ENCODE results near the gene HNMT.

The HNMT gene

GRCh38 chr2:138018866-138019688 lies 54.8 kb downstream of the HNMT start:
- Histone ChIP-seq H3K27me3 (ENCODE audit: insufficient read depth, low read length, poor library complexity, severe bottlenecking) (no peaks in the 10 kb centered on the region), H3K4me3 (ENCODE audit: low read length, poor library complexity, severe bottlenecking) (no peak overlapping the region), H3K4me1 (ENCODE audit: insufficient read depth, low read length, poor library complexity, severe bottlenecking) (no peaks in the 10 kb centered on the region), H3K9me3 (ENCODE audit: insufficient read depth, low read depth, low read length) (no peaks in the 10 kb centered on the region), H3K9me2 (replicated peaks; ENCODE audit: low read depth, low read length) (no peaks in the 10 kb centered on the region), H3K9ac (ENCODE audit: low read depth, low read length, poor library complexity, severe bottlenecking) (no peak overlapping the region), H3K79me2 (ENCODE audit: insufficient read depth, low read length) (no peaks in the 10 kb centered on the region), H2AFZ (ENCODE audit: low read length) (no peak overlapping the region), H3K36me3 (ENCODE audit: insufficient read depth, low read length) (no peaks in the 10 kb centered on the region), H4K20me1 (ENCODE audit: insufficient read depth, low read length, poor library complexity, severe bottlenecking) (no peaks in the 10 kb centered on the region), H3K4me2 (ENCODE audit: low read depth, low read length, poor library complexity, severe bottlenecking) (no peak overlapping the region), H3F3A (ENCODE audit: low read depth) (no peaks in the 10 kb centered on the region)
- no peak for TF ChIP-seq EZH2phosphoT487 (IDR thresholded peaks at IDR 0.05; ENCODE audit: borderline replicate concordance)
- TF ChIP-seq, protein P1, sequence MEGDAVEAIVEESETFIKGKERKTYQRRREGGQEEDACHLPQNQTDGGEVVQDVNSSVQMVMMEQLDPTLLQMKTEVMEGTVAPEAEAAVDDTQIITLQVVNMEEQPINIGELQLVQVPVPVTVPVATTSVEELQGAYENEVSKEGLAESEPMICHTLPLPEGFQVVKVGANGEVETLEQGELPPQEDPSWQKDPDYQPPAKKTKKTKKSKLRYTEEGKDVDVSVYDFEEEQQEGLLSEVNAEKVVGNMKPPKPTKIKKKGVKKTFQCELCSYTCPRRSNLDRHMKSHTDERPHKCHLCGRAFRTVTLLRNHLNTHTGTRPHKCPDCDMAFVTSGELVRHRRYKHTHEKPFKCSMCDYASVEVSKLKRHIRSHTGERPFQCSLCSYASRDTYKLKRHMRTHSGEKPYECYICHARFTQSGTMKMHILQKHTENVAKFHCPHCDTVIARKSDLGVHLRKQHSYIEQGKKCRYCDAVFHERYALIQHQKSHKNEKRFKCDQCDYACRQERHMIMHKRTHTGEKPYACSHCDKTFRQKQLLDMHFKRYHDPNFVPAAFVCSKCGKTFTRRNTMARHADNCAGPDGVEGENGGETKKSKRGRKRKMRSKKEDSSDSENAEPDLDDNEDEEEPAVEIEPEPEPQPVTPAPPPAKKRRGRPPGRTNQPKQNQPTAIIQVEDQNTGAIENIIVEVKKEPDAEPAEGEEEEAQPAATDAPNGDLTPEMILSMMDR (conservative IDR thresholded peaks at IDR 0.05; ENCODE audit: low read length), result no peak

DNA sequence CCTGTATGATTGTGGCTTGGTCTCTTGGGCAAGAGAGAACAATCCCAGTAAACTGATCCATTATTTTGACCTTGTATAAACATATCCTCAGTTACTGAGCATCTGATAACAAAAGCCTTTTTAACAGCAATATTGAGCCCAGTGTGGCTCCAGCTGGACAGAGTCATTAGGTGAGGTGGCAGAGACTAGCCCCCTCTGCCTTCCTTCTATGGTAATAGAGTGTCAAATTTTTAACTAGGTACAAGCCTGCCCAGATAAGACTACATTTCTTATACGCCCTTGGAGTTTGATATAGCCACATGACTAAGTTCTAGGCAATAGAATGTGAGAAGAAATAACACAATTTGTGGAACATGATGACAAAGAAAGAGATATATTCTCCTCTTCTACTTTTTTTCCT lies 56.2 kb downstream of the HNMT start:
- Histone ChIP-seq H3K9me2 (replicated peaks; ENCODE audit: low read depth, low read length) (no peaks in the 10 kb centered on the region), H3K9me3 (ENCODE audit: insufficient read depth, low read depth, low read length) (no peaks in the 10 kb centered on the region), H3K79me2 (ENCODE audit: insufficient read depth, low read length) (no peaks in the 10 kb centered on the region), H2AFZ (ENCODE audit: low read length) (no peak overlapping the region), H3K4me3 (ENCODE audit: low read length, poor library complexity, severe bottlenecking) (no peak overlapping the region), H3K27me3 (ENCODE audit: insufficient read depth, low read length, poor library complexity, severe bottlenecking) (no peaks in the 10 kb centered on the region), H3K4me2 (ENCODE audit: low read depth, low read length, poor library complexity, severe bottlenecking) (no peak overlapping the region), H3F3A (ENCODE audit: low read depth) (no peaks in the 10 kb centered on the region), H3K4me1 (ENCODE audit: insufficient read depth, low read length, poor library complexity, severe bottlenecking) (no peaks in the 10 kb centered on the region), H4K20me1 (ENCODE audit: insufficient read depth, low read length, poor library complexity, severe bottlenecking) (no peaks in the 10 kb centered on the region), H3K36me3 (ENCODE audit: insufficient read depth, low read length) (no peaks in the 10 kb centered on the region), H3K9ac (ENCODE audit: low read depth, low read length, poor library complexity, severe bottlenecking) (no peak overlapping the region)
- TF ChIP-seq, protein P1 (conservative IDR thresholded peaks at IDR 0.05; ENCODE audit: low read length), result no peak
- TF ChIP-seq EZH2phosphoT487 (IDR thresholded peaks at IDR 0.05; ENCODE audit: borderline replicate concordance), result no peak

- Histone ChIP-seq H4K20me1 (ENCODE audit: insufficient read depth, low read length, poor library complexity, severe bottlenecking) (no peaks in the 10 kb centered on the region), H2AFZ (ENCODE audit: low read length) (no peak overlapping the region), H3K9me2 (replicated peaks; ENCODE audit: low read depth, low read length) (no peaks in the 10 kb centered on the region), H3F3A (ENCODE audit: low read depth) (no peaks in the 10 kb centered on the region), H3K27me3 (ENCODE audit: insufficient read depth, low read length, poor library complexity, severe bottlenecking) (no peaks in the 10 kb centered on the region), H3K4me1 (ENCODE audit: insufficient read depth, low read length, poor library complexity, severe bottlenecking) (no peaks in the 10 kb centered on the region), H3K9ac (ENCODE audit: low read depth, low read length, poor library complexity, severe bottlenecking) (no peak overlapping the region), H3K9me3 (ENCODE audit: insufficient read depth, low read depth, low read length) (no peaks in the 10 kb centered on the region), H3K4me3 (ENCODE audit: low read length, poor library complexity, severe bottlenecking) (no peak overlapping the region), H3K79me2 (ENCODE audit: insufficient read depth, low read length) (no peaks in the 10 kb centered on the region), H3K36me3 (ENCODE audit: insufficient read depth, low read length) (no peaks in the 10 kb centered on the region), H3K4me2 (ENCODE audit: low read depth, low read length, poor library complexity, severe bottlenecking) (no peak overlapping the region)
- TF ChIP-seq, protein P1 (conservative IDR thresholded peaks at IDR 0.05; ENCODE audit: low read length), result no peak
- TF ChIP-seq EZH2phosphoT487 (IDR thresholded peaks at IDR 0.05; ENCODE audit: borderline replicate concordance), result no peak
Observed at GRCh38 chr2:138021154-138021553, 56.9 kb downstream of the HNMT start.

Measured in Loucy (cell line).